Stimulated activated CD4-positive, alpha-beta T cell treated with anti-CD3 and anti-CD28 coated beads, Interleukin-15, amount 100 ng/mL, for 24 hours (primary cell): ENCODE data around the gene TMEM254.
"Not testable (repeated sequence)": the region's sequence is repeated elsewhere in the genome, so short reads cannot be mapped to it uniquely, and the experiment has no call there.

Experiments
- DNase-seq: peaks from one replicate; pipeline ENCODE4 v3.0.0-alpha.2; 2020

Gene TMEM254, protein sequence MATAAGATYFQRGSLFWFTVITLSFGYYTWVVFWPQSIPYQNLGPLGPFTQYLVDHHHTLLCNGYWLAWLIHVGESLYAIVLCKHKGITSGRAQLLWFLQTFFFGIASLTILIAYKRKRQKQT

DNA sequence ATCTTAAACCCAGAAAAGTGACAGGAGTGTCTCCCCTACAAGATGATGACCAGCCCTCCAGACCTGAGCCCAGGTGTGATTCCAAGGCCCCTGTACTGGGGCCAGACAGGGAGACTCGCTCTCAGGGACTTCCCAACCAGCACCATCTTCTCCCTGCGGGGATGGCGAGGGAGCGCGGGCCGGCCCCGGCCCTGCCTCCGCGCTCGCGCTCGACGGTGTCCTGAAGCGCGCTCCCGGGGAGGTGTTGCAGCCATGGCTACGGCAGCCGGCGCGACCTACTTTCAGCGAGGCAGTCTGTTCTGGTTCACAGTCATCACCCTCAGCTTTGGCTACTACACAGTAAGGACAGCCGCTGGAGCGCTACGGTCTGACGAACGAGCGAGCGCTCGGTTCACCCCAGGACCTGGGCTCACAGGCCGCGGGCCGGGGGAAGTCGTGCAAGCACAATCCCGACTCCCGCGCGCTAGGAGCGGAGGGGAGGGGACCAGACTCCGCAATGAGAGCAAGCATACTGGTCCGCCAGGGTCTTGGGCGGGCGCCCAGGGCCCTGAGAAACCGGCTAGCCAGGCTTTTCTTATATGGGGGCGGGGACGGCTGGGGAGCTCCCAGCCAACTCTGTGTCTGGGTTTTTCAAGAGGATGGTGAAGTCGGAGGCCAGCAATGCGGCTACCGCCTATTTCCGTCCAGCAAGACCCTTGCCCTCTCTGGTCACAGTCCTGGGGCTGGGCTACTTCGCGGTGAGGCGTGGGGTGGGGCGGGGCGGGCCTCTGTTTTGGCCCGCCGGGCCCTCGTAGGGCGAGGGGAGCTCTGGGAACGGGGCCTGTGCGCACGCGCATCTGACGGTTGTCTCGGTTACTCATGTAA is at the start of gene TMEM254:
TSS of gene TMEM254 (plus strand) at position 218 of the 864 bp plus-strand sequence. CDS start at position 253, 35 bp downstream.
- peak; percentile 94 for DNase-seq

DNA sequence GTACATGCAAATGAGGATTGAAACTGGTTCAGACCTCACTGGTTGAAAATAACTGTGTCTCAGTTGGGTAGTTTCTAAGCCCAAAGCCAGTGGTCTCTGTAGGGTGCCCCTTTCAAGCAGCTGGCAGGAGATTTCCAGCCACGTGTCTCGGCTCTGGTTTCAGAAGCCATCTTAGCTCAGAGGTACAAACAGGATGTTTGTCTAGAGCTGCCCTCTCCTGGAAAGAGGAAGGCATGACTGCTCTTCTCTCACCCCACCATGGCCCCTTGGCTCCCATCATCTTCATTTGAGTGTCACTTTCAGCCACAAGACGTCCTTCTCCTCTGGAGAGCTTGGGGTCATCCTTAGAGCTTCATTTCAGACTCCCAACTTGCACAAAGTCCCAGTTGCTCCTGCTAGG is 49.3 kb upstream of the TMEM254 start:
- DNase-seq = not testable (repeated sequence)

DNA sequence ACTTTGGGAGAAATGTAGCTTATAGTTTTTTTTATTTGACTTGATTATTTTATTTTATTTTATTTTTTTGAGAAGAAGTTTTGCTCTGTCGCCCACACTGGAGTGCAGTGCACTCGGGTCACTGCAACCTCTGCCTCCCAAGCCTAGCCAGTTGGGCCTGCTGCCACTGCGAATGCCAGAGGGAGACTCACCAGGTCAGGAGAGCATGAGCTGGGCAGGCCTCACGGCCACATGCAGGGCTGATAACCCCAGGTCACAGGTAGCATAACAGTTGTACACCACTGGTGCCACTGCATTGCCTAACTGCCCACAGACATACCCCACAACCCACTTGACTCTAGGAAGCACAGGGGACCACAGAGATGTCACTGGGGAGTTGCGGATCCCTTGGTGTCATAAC is 48.6 kb upstream of the TMEM254 start:
- not testable (repeated sequence) for DNase-seq

DNA sequence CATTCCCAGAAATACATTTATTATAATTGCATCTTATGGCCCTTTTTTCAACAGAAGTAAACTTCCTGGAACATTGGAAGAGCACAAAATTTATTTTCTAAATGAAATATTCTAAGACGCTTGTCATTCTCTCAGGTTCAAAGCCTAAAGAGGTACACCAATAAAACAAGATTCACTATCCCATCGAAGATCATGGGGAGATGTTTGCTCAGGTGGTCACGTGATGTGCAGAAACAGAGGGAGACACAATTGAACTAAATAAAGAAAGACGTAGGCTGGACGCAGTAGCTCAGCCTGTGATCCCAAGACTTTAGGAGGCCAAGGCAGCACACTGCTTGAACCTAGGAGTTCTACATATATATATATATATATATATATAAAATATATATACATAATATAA is 46.0 kb upstream of the TMEM254 start:
- no peak for DNase-seq

DNA sequence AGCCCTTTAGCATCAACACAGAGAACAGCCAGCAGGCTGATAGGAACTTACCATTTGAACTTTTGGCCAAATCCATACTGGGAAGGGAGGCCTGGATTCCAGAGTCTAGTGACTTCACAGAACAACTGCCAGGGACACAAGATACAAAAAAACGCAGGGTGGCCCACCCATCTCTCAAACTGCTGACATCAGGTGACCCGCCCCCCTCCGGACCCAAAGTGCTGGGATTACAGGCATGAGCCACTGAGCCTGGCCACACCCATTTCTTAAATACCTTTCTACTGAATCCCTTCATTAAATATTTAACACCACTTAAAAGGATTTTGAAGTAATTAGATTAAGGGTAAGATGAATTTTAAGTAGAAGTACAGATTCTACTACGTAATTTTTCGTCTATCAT is 43.7 kb upstream of the TMEM254 start:
- not testable (repeated sequence) for DNase-seq

DNA sequence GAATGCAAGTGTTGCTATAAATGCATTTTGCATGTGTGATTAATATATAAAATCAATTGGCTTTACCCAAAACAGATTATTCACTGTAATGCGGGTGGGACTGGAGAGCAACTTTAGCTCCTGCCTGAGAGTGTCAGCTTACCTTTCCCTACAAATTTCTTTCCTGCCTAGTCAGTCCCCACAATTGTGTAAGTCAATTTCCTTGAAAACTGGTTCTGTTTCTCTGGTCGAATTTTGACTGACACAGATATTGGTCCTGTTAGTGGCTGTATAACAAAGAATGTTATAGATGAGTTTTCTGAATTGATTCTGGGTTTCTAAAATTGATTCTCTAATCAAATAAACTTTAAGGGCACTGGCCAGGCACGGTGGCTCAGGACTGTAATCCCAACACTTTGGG is 43.0 kb upstream of the TMEM254 start:
- DNase-seq = not testable (repeated sequence)

DNA sequence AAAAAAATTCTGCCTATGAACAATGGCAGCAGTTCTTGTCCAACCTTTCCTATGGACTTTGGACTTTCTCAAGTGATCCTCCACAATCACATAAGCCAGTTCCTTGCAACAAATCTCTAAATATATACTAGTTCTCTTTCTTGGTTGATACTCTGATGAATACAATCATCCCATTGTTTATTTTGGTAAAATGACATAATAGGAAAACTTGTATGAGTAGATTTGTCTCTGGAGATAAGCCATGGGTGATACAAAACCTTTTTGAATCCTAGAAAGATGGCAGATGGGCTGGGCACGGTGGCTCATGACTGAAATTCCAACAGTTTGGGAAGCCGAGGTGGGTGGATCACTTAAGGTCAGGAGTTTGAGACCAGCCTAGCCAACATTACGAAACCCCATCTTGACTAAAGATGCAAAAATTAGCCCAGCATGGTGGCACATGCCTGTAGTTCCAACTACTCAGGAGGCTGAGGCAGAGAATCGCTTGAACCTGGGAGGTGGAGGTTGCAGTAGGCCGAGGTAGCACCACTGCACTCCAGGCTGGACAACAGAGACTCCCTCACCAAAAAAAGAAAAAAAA is 41.5 kb upstream of the TMEM254 start:
- DNase-seq = not testable (repeated sequence)

DNA sequence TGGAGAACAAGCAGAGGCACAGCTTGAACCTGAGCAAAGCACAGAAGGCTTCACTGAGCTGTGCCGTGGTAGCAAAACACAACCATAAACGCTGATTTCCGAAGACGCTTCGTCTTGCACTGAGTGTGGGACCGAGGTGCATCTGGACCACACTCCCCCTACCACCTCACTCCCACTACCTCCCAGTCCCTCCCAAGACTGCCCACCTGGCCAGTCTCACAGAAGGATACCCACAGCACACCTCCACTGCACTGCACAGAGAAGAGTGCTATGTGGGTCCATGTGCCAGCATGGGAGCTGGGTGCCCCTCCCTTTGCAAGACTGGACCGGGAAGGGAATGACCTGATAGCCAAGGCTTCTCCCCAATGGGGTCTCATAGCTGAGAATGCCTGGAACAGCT is 40.2 kb upstream of the TMEM254 start:
- DNase-seq = not testable (repeated sequence)

DNA sequence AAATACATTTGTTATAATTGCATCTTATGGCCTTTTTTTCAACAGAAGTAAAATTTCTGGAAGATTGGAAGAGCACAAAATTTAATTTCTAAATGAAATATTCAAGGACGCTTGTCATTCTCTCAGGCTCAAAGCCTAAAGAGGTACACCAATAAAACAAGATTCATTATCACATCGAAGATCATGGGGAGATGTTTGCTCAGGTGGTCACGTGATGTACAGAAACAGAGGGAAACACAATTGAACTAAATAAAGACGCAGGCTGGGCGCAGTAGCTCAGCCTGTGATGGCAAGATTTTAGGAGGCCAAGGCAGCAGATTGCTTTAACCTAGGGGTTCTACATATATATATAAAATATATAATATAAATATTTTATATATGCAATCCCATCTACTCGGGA is 37.3 kb upstream of the TMEM254 start:
- DNase-seq = no peak

DNA sequence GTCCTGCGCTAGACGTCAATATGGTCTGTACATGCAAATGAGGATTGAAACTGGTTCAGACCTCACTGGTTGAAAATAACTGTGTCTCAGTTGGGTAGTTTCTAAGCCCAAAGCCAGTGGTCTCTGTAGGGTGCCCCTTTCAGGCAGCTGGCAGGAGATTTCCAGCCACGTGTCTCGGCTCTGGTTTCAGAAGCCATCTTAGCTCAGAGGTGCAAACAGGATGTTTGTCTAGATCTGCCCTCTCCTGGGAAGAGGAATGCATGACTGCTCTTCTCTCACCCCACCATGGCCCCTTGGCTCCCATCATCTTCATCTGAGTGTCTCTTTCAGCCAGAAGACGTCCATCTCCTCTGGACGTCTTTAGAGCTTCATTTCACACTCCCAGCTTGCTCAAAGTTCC is 33.5 kb upstream of the TMEM254 start:
- DNase-seq = not testable (repeated sequence)

DNA sequence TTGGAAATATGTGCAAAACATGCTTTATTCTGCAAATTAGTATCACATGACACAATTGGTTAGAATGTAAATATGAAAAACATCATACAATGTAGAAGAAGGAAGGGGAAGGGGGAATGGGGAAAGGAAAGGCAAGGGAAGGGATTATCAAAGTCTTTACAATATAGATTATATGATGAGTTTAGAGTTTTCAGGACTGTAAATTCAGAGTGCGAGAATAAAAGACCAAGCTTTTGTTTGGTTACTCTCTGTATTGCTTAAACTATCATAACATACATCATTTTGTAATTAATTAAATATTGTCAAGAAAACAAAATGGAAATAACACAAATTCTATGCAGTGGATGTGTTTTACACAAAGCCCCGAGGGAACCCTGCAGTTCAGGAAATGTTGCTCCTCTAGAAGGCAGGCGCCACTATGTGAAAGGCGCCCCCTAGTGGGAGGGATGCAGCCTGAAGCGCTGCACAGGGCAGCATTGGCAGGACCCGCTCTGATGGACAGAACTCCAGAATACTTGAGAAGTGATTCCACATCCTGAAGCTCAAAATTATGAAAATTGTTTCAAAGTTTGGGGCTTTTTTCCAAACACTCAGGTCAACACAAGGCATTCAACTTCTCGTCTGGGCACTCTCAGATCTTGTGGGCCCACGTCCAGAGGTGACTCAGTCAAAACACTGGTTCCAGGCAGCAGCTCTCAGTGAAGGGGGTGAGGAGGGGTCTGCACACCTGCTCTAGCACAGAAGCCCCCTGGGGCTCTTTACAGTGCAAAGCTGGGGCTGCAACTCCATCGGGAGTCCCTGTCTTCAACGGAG is 31.6 kb upstream of the TMEM254 start:
- DNase-seq = peak; percentile 84

DNA sequence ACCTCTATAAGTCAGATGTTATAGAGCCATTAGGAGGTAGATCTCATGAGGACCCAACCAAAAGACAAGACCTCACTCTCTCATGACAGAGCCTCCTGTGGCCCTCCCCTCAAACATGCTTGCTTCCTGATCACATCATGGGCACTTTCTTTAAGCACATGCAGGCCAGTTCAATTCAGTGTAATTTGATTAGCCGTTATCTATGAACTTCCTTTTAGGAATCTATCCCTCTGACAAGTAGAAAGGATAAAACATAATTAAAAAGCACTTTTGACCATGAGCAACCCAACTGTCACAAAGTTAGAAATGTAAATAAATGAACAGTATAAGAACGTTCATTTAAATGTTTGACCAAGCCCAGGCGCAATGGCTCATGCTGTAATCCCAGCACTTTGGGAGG is 27.7 kb upstream of the TMEM254 start:
- DNase-seq = no peak

DNA sequence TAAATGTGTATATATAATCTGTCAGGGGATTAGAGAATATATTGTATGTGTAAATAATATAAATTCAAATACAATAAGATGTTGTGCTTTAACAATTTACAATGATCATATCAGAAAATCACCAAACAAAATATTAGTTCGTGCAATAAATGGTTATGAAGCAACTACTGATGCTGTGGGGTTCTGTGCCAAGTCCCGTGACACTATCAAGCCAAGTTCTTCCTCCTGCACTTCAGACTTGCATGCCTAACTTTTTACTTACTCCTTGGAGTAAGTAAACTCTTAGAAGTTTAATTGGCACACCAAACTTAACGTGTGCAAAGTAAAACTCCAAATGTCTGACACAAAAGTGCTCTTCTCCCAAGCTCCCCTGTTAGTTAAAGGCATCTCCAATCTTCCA is 26.5 kb upstream of the TMEM254 start:
- DNase-seq = no peak

DNA sequence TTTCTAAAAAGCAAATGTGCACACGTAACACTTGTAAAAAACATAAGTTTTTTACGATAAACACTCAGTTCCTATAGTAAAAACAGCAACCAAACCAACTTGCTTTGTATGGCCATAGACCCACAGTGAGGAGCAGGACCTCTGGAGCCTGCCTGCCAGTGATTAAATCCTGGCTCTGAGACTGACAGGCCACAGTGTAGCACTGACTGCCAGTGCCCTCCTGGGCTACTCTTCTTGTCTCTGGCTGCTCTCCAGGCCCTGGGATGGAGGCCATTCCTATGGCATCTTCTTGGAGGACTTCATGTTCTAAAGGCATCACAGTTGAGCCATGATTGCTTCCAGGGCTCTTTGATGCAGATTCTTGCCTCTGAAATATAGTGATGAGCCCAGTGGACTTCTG is 22.7 kb upstream of the TMEM254 start:
- DNase-seq = no peak

DNA sequence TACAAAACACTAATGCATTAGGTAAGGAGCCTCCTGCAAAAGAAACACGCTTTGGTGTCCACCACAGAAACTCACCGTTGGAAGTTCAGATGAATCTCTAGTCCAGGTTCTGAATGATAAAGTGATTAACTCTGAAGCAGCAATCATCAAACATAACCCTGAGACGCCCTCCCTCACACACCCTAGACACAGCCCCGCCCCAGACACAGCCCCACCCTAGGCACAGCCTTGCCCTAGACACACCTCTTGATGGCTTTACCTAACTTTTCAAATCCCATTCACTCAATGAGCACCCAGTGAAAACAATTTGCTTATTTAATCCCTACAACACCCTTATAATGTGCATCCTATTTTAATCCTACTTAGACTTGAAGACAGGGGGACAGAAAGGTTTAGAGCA is 21.3 kb upstream of the TMEM254 start:
- no peak for DNase-seq

DNA sequence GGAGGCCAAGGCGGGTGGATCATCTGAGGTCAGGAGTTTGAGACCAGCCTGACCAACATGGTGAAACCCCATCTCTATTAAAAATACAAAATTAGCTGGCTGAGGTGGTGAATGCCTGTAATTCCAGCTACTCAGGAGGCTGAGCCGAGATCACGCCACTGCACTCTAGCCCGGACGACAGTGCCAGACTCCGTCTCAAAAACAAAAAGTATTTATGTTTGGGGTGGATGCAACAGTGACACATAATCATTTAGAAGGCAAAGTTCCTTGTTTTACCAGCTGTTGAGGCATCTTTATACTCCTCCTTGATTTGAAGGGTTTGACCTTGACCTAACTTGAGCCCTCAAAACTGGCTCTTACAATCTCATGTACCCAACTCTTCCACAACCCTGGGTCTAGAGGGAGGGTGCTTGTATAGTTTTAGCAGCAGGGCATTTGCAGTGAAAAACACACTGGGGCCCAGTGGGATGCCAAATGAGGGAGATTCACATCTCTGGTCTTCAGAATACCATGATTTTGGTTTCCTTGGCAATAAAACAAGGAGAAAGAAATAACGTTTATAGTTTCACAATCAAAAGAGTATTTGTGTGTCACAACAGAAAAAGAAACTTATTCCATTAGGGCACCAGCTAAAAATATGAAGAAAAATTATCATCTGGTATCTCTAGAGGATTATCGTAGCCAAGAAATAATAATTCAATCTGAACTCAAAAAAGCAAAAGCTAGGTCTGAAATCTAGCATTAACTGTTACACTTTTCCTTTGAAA is 14.2 kb upstream of the TMEM254 start:
- DNase-seq = no peak

DNA sequence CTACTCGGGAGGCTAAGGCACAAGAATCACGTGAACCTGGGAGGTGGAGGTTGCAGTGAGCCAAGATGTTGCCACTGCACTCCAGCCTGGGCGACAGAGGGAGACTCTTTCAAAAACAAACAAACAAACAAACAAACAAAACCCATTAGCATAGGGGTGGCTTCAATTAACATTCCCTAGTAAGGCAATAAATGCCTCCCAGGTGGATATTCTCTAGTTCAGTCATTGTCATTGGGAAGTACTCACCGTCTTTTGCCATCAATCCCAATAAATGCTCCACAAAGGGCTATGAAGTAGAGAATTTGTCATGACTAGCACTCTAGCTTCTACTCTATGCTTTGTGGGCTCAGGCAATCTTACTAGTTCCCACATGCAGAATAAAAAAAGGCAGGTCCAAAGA is 11.7 kb upstream of the TMEM254 start:
- no peak for DNase-seq

DNA sequence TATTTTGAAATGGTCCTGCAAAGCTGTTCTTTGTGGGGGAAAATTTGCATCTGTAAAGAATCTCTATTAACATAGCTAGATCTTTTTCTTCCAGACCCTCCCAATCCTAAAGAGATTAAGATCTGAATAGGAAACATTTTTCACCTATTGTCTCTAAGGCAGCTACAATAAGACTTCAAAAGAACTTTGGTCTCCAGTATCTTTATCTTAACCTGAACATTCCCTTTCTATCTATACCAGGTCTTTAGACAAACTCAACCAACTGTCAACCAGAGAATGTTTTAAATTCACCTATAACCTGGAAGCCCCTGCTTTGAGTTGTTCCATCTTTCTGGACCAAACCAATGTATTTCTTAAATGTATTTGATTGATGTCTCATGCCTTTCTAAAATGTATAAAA is 10.6 kb upstream of the TMEM254 start:
- DNase-seq = not testable (repeated sequence)

DNA sequence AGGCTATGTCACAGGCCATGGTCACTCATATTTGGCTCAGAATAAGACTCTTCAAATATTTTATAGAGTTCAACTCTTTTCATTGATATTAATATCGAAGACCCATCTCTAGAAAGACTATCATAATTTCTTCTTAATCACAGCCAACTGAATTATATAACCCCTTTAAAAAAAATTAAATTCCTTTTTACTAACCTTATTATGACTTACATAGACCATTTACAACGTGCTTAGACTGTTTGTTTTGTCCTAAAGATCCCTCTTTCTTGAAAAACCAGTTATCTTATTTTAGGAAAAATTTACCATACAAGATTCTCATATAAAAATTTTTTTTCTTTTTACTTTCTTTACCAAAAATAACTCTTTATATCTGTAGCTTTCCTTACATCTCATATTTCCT is 10.2 kb upstream of the TMEM254 start:
- no peak for DNase-seq

DNA sequence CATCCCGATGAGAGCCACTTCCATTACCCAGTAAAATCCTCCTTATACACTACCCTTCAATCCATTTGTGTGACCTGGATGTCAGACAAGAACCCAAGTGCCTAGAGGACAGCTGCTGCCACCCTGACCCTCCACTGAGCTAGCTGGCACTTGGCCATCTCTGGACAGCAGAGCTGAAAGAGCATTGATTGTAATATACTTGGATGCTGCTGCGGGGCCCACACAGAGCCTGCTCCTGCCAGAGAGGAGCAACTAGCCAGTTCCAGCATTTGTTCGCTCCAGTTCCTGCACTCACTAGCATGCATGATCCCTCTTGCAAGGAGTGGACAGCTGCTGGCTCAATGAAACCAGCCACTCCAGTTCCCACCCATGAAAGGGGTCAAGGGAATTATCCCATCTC is 8.4 kb upstream of the TMEM254 start:
- no peak for DNase-seq

DNA sequence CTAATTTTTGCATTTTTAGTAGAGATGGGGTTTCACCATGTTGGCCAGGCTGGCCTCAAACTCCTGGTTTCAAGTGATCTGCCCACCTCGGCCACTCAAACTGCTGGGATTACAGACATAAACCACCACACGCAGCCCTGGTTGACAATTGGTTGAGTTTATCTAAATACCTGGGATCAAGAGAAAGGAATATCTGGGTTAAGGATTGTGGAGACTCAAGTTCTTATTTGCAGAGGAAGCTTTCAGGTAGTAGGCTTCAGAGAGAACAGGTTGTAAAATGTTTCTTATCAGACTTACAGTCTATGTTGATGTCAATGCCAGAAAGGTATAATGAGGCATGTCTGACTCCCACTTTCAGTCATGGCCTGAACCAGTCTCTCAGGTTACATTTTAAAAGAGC is 5.9 kb upstream of the TMEM254 start:
- DNase-seq = no peak

DNA sequence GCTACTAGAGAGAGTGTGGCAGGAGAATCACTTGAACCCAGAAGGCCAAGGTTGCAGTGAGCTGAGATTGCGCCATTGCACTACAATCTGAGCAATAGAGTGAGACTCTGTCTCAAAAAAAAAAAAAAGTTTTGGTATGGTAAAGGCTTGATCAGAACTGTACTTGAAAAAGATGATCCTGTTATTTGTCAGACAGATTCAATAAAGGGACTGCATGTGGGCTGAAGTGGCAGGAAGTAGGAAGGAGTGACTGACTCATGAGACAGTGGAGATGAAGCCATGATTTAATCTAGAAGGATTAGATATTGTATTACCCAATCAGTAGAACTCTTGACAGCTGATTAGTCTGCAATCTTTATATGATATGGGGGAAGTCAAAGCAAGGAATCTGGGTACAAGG is 2.7 kb upstream of the TMEM254 start:
- DNase-seq = peak; percentile 35
